ENCODE results near the gene AIPL1. TPM values are rescaled to one million over a fixed set of nuclear protein-coding genes. Genes with fewer than 3 reads are reported as not detected.

Gene AIPL1
- total and polyA plus RNA-seq, 7 donors = not detected

DNA sequence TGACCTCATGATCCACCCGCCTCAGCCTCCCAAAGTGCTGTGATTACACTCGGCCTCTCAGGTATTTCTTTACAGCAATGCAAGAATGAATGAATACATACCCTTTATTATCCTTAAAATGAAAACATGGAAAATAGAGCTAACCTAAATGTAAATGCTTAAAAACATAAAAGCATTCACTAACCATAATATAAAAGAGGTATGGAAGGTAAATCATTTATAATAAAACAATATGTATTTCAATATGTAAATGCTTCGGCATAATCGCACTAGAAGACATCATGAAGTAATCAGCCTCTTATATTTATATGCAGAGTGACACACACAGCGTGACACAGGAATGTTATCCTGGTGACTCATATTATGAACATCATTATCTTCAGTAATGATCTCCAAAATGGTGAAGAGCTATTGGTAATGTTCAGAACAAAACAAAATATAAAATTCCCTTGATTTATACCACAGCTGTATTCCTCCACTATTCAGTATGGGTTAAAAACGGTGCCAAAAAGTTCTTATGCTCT is 53.9 kb downstream of the AIPL1 start:
- Histone ChIP-seq H3K9me3 (no peaks in the 10 kb centered on the region), H3K36me3 (ENCODE audit: insufficient read depth in 1 of 2, low read depth in 1 of 2) (no peaks in the 10 kb centered on the region), H3K27me3 (ENCODE audit: insufficient read depth in 3 of 3, low read length in 2 of 3) (peaks cover 0 to 28% (median 3%) of the 10 kb centered on the region in 3 donors), H3K4me3 (no peak overlapping the region), H3K27ac (no peak overlapping the region), H3K4me1 (no peaks in the 10 kb centered on the region)
- TF ChIP-seq CTCF (IDR thresholded peaks at IDR 0.05) = no peak
- DNase-seq = no peak
- 79 to 82% (median 79%) methylated on average over 6 of the region's 6 CpGs for WGBS, 3 donors
- no peak for ATAC-seq
- intact Hi-C loops (cut with DNase I) = no loop called here

DNA sequence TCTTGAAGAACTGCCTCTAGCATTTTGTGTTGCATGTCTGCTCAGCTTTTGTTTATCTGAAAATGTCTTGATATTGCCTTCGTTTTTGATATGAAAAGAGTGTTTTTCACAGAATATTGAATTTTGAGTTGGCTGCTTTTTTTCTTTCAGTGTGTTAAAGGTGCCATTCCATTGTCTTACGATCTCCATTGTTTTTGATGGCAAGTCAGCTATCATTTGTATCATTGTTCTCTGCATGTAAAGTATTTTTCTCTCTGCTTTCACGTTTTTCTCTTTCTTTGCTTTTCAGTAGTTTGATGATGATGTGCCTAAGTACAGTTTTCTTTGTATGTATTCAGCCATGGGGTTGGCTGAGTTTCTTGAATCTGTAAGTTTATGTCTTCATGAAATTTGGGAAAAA is 57.0 kb downstream of the AIPL1 start:
- peaks cover 3 to 35% (median 3%) of the 10 kb centered on the region in 3 donors for H3K27me3 ChIP-seq (ENCODE audit: insufficient read depth in 3 of 3, low read length in 2 of 3)
- no peak overlapping the region for H3K27ac ChIP-seq
- no peaks in the 10 kb centered on the region for H3K4me1 ChIP-seq
- TF ChIP-seq CTCF (IDR thresholded peaks at IDR 0.05) = no peak
- no peaks in the 10 kb centered on the region for H3K36me3 ChIP-seq (ENCODE audit: insufficient read depth in 1 of 2, low read depth in 1 of 2)
- intact Hi-C loops (cut with DNase I) = no loop called here
- H3K4me3 ChIP-seq = no peak overlapping the region
- 69 to 87% (median 73%) methylated on average over 3 of the region's 3 CpGs for WGBS, 3 donors
- H3K9me3 ChIP-seq = no peaks in the 10 kb centered on the region
- DNase-seq (no peak), ATAC-seq (no peak)

- no peak overlapping the region for H3K4me3 ChIP-seq
- intact Hi-C loops (cut with DNase I) = no loop called here
- no peaks in the 10 kb centered on the region for H3K9me3 ChIP-seq
- H3K27ac ChIP-seq = no peak overlapping the region
- no peak for TF ChIP-seq CTCF (IDR thresholded peaks at IDR 0.05)
- H3K4me1 ChIP-seq = no peaks in the 10 kb centered on the region
- DNase-seq = no peak
- 55 to 73% (median 65%) methylated on average over 11 of the region's 11 CpGs for WGBS, 3 donors
- H3K27me3 ChIP-seq (ENCODE audit: insufficient read depth in 3 of 3, low read length in 2 of 3) = peaks cover 3 to 28% (median 3%) of the 10 kb centered on the region in 3 donors
- no peak for ATAC-seq
- H3K36me3 ChIP-seq (ENCODE audit: insufficient read depth in 1 of 2, low read depth in 1 of 2) = no peaks in the 10 kb centered on the region
These were observed 58.0 kb downstream of the AIPL1 start for GRCh38 chr17:6376931-6377361.

DNA sequence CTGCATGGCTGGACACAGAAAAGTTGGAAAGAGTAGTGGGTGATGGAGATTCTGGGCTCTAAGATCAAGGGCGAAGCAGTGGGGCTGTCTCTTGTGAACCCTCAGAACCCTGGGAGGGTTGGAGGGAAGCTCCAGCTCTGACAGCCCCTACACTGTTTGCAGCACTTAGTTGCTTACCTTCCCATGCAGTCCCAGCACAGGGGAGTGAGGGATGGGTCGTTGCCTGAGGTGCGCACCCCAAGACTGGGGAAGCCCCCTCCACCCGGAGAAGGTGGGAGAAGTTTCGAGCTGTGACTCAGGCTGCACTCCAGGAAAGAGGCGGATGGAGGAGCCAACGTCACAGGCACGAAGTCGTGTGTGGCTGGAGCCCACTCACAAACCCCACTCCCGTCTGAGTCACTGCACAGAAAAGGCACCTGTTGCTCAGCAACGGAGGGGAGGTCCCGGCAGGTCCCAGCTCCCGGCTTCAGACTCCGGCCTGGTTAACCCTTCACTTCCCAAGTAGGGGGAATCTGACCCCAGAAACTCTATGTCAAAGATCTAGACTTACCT is 60.1 kb downstream of the AIPL1 start:
- intact Hi-C loops (cut with DNase I) = no loop called here
- no peak for TF ChIP-seq CTCF (IDR thresholded peaks at IDR 0.05)

GRCh38 chr17:6374271-6374691 is 60.6 kb downstream of the AIPL1 start:
- ATAC-seq = no peak

More for the DNA sequence above, 60.1 kb downstream of the AIPL1 start:
- Histone ChIP-seq H3K36me3 (ENCODE audit: insufficient read depth in 1 of 2, low read depth in 1 of 2) (no peaks in the 10 kb centered on the region), H3K9me3 (no peaks in the 10 kb centered on the region), H3K4me1 (no peaks in the 10 kb centered on the region), H3K27ac (no peak overlapping the region), H3K27me3 (ENCODE audit: insufficient read depth in 3 of 3, low read length in 2 of 3) (peaks cover 3 to 28% (median 3%) of the 10 kb centered on the region in 3 donors), H3K4me3 (no peak overlapping the region)
- DNase-seq (no peak), ATAC-seq (peak in 1 of 4 donors; percentile 30)
- WGBS, 3 donors = 3 to 6% (median 6%) methylated on average over 14 of the region's 14 CpGs

More at GRCh38 chr17:6374271-6374691, 60.6 kb downstream of the AIPL1 start:
- H3K4me3 ChIP-seq = no peak overlapping the region
- peaks cover 3 to 28% (median 3%) of the 10 kb centered on the region in 3 donors for H3K27me3 ChIP-seq (ENCODE audit: insufficient read depth in 3 of 3, low read length in 2 of 3)
- intact Hi-C loops (cut with DNase I) = no loop called here
- no peak for DNase-seq
- 5 to 8% (median 7%) methylated on average over 2 of the region's 2 CpGs for WGBS, 3 donors
- TF ChIP-seq CTCF (IDR thresholded peaks at IDR 0.05) = no peak
- H3K4me1 ChIP-seq = no peaks in the 10 kb centered on the region
- H3K27ac ChIP-seq = no peak overlapping the region
- H3K36me3 ChIP-seq (ENCODE audit: insufficient read depth in 1 of 2, low read depth in 1 of 2) = no peaks in the 10 kb centered on the region
- no peaks in the 10 kb centered on the region for H3K9me3 ChIP-seq
